GM12878 (cell line): ENCODE results near the gene ATP6V0A4. TPM values are rescaled to one million over a fixed set of nuclear protein-coding genes. Genes with fewer than 3 reads are reported as not detected.

Experiments used
- ATAC-seq: fragments of 200-7000 bp; cut with Tn5 transposase; 3 replicates; pipeline ENCODE4 v1.9.1; 2020; ENCODE audit warnings: mild to moderate bottlenecking, moderate library complexity
- BruUV-seq: library from RNA; stranded (reverse); fragments of 400-500 nt; replicated peaks from 2 replicates; lab custom pipeline; 2021; lab: Mats Ljungman, UMichigan
- CTCF ChIA-PET: fragments of 300-600 bp; sonication (Branson Sonifier 250); formaldehyde crosslinking; extraction: SDS; loops from one replicate; lab custom pipeline; 2021; ENCODE audit warnings: inconsistent platforms; lab: Yijun Ruan, JAX
- POLR2A ChIA-PET: fragments of 350-600 bp; formaldehyde crosslinking; extraction: SDS; loops from one replicate; lab custom pipeline; 2021; ENCODE audit warnings: inconsistent platforms; lab: Charles Lee
- RAD21 ChIA-PET: fragments of 300-600 bp; sonication (Branson Sonifier 250); formaldehyde crosslinking; loops from one replicate; lab custom pipeline; 2023; ENCODE audit warnings: antibody characterized with exemption; ENCODE audit not compliant: unreplicated experiment; lab: Charles Lee
- SMC1A ChIA-PET: fragments of 300-600 bp; sonication (Branson Sonifier 250); formaldehyde crosslinking; loops from one replicate; lab custom pipeline; 2023; ENCODE audit not compliant: unreplicated experiment, uncharacterized antibody; lab: Charles Lee
- DNase-seq: peaks from one replicate; pipeline ENCODE4 v3.0.0-alpha.2; 2011; ENCODE audit warnings: low read depth, low spot score
- FAIRE-seq: peaks from 3 replicates; lab custom pipeline; 2011; peaks lifted over from hg19 to GRCh38; lab: Jason Lieb, UNC
- H2AFZ ChIP-seq: 2 replicates; pipeline ENCODE4 v1.6.0; 2011; ENCODE audit warnings: low read depth, low read length, control low read depth; ENCODE audit not compliant: control insufficient read depth
- H3K27ac ChIP-seq: 2 replicates; pipeline ENCODE4 v1.5.1; 2011; ENCODE audit warnings: control low read depth; ENCODE audit not compliant: control insufficient read depth, insufficient read depth
- H3K27me3 ChIP-seq, 2 experiments: replicated peaks in 1 of 2; 2 replicates each; pipeline versions ENCODE4 v1.6.0 to v1.6.1; 2011; ENCODE audit warnings: low read length in 1 of 2; ENCODE audit not compliant: control insufficient read depth in 2 of 2, insufficient read depth in 2 of 2
- H3K36me3 ChIP-seq, 2 experiments: 2 replicates each; pipeline ENCODE4 v1.5.1; 2011; ENCODE audit warnings: low read length in 1 of 2; ENCODE audit not compliant: control insufficient read depth in 2 of 2, insufficient read depth in 2 of 2
- H3K4me1 ChIP-seq: 2 replicates; pipeline ENCODE4 v1.6.1; 2011; ENCODE audit warnings: mild to moderate bottlenecking, low read length, moderate library complexity, mixed read lengths; ENCODE audit not compliant: control insufficient read depth, insufficient read depth
- H3K4me2 ChIP-seq: 2 replicates; pipeline ENCODE4 v1.6.0; 2011; ENCODE audit warnings: control low read depth; ENCODE audit not compliant: control insufficient read depth, insufficient read depth
- H3K4me3 ChIP-seq: fragments of 200-600 bp; sonication (generic); 2 replicates; pipeline ENCODE4 v1.5.1; 2016
- H3K79me2 ChIP-seq: 2 replicates; pipeline ENCODE4 v1.6.0; 2011; ENCODE audit warnings: low read length; ENCODE audit not compliant: control insufficient read depth, insufficient read depth
- H3K9ac ChIP-seq: 2 replicates; pipeline ENCODE4 v1.8.0; 2011; ENCODE audit warnings: low read length, control low read depth, mixed read lengths; ENCODE audit not compliant: control insufficient read depth, insufficient read depth
- H3K9me3 ChIP-seq: replicated peaks from 3 replicates; pipeline ENCODE4 v1.5.1; 2011; ENCODE audit warnings: mild to moderate bottlenecking, low read length; ENCODE audit not compliant: control insufficient read depth, insufficient read depth
- H4K20me1 ChIP-seq: 2 replicates; pipeline ENCODE4 v1.6.0; 2011; ENCODE audit not compliant: control insufficient read depth, insufficient read depth
- ASH2L ChIP-seq: fragments of 300-600, 200-600 bp; sonication (generic); IDR thresholded peaks from 2 replicates; pipeline ENCODE4 v1.6.1; 2017; ENCODE audit warnings: low read depth, mild to moderate bottlenecking, borderline replicate concordance
- BHLHE40 ChIP-seq, 2 experiments: fragments of 450-650 bp in 1 of 2; IDR thresholded peaks; 2 replicates each; pipeline ENCODE4 v1.6.1; 2011 to 2017; ENCODE audit warnings: low read depth in 2 of 2, borderline replicate concordance in 1 of 2, improper control_type of control experiment in 1 of 2, low read length in 1 of 2, mild to moderate bottlenecking in 1 of 2
- E2F4 ChIP-seq: IDR thresholded peaks from 2 replicates; pipeline ENCODE4 v1.6.1; 2012; ENCODE audit warnings: low read depth, low read length, improper control_type of control experiment
- HDAC6 ChIP-seq: fragments of 200-600 bp; sonication (generic); IDR thresholded peaks from one replicate; pipeline ENCODE4 v1.8.0; 2017; ENCODE audit warnings: antibody characterized with exemption; ENCODE audit not compliant: unreplicated experiment
- IRF4 ChIP-seq: IDR thresholded peaks from 2 replicates; pipeline ENCODE4 v1.6.1; 2011; ENCODE audit warnings: low read depth, low read length
- KLF5 ChIP-seq: fragments of 450-650 bp; IDR thresholded peaks from 2 replicates; pipeline ENCODE4 v1.6.1; 2014; ENCODE audit warnings: mild to moderate bottlenecking; ENCODE audit not compliant: partially characterized antibody
- NRF1 ChIP-seq: conservative IDR thresholded peaks from 2 replicates; pipeline ENCODE4 v1.6.1; 2011; ENCODE audit warnings: mild to moderate bottlenecking, low read depth, low read length, improper control_type of control experiment
- PML ChIP-seq: IDR thresholded peaks from 2 replicates; pipeline ENCODE4 v1.6.1; 2012; ENCODE audit warnings: low read length, inconsistent platforms
- POLR2AphosphoS2 ChIP-seq: IDR thresholded peaks from 2 replicates; pipeline ENCODE4 v1.6.1; 2011; ENCODE audit warnings: low read depth, mild to moderate bottlenecking, low read length, improper control_type of control experiment, moderate library complexity
- RCOR1 ChIP-seq: conservative IDR thresholded peaks from 2 replicates; pipeline ENCODE4 v1.6.1; 2012; ENCODE audit warnings: low read depth, low read length, improper control_type of control experiment
- SRF ChIP-seq, 2 experiments: IDR thresholded peaks; 2 replicates each; pipeline ENCODE4 v1.6.1; 2011; ENCODE audit warnings: low read depth in 2 of 2, low read length in 2 of 2, mild to moderate bottlenecking in 1 of 2, moderate library complexity in 1 of 2
- ZNF687 ChIP-seq: fragments of 450-650 bp; IDR thresholded peaks from 2 replicates; pipeline ENCODE4 v1.6.1; 2017; ENCODE audit warnings: mild to moderate bottlenecking, moderate library complexity
- WGBS: methylation state at CpG from one replicate; pipeline ENCODE4 v1.1.6; 2016; ENCODE audit warnings: low lambda C conversion rate; ENCODE audit not compliant: insufficient replicate concordance, insufficient coverage; ENCODE audit errors: missing lambda C conversion rate; 5-methylcytosine and 5-hydroxymethylcytosine counted together
- in situ Hi-C: fragments of 300-500 bp; cut with MboI; formaldehyde crosslinking; loops from 9 replicates; pipeline ENCODE4 v1.14.3; 2018; ENCODE audit warnings: mixed read lengths
- intact Hi-C: fragments of 100-400 bp; cut with micrococcal nuclease; formaldehyde crosslinking; loops from one replicate; pipeline ENCODE4 v1.14.2; 2022; ENCODE audit not compliant: unreplicated experiment
- polyA plus RNA-seq, 11 experiments: library from polyadenylated mRNA; depleted of rRNA in 4 of 11; unstranded in 6 of 11; stranded (reverse) in 5 of 11; fragments of >200 nt; fragmentation: Nextera tagmentation in 4 of 11; fragmentation: Illumina TruSeq in 1 of 11; extraction: Ambion mirVana in 4 of 11; extraction: Trizol in 1 of 11; gene quantifications; 1 replicate in 1 of 11; 2 replicates in 10 of 11; pipeline versions ENCODE4 v1.2.1 to v1.2.3, GENCODE V29; 2011 to 2016; ENCODE audit warnings: inconsistent platforms in 2 of 11, missing spikeins in 2 of 11, low read depth in 1 of 11
- total RNA-seq, 4 experiments: library from RNA; depleted of rRNA in 3 of 4; stranded (reverse); fragments of >200 nt in 3 of 4; fragmentation: Illumina TruSeq in 1 of 4; extraction: Trizol in 1 of 4; gene quantifications; 2 replicates each; pipeline versions ENCODE4 v1.2.1 to v1.2.3, GENCODE V29; 2013 to 2021

The ATP6V0A4 gene
- total and polyA plus RNA-seq, 10 of the 15 experiments (the other 5 are each of a cell fraction or from before 2014, with no cell fraction given) = not detected

DNA sequence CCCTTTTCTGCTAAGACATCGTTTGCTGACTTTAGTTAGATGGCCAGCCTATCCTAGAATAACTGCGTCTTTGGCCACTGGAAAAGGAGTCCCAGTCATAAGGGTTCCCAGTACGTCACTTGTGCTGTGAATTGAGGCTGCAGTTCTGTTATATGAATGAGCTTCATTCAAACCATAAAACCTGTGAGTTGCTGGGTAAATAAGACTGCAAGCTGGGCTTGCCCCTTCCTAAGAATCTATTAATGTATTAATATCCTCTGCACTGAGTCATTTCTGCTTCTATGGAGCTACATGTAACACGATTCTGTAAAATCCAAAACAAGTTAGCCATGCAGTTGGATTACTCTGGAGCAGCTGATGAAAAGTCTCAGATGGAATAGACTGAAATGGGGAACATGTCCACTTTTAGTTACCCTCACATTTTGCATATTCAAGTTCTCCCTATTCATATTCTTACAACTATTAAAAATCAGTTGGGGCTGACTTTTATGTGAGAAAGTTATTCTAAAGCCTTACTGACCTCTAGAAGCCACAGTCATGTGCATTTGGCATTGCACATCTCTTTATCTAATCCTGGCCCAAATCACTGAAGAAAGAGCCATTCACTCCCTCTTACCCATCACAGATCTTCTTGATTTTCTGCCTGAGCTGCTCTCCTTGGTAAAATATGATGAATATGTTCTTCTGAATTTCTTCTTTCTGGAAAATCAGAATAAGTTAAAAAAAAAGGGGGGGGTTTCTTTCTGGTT, 42.0 kb downstream of the ATP6V0A4 start:
- DNase-seq (no peak), ATAC-seq (no peak), FAIRE-seq (no peak)
- Histone ChIP-seq H3K36me3 (no peaks in the 10 kb centered on the region), H3K4me2 (no peak overlapping the region), H2AFZ (no peak overlapping the region), H3K27ac (no peak overlapping the region), H3K9me3 (no peaks in the 10 kb centered on the region), H3K27me3 (no peaks in the 10 kb centered on the region), H3K9ac (no peak overlapping the region), H3K79me2 (no peaks in the 10 kb centered on the region), H4K20me1 (no peaks in the 10 kb centered on the region), H3K4me1 (no peaks in the 10 kb centered on the region), H3K4me3 (no peak overlapping the region)
- 44% methylated on average over 4 of the region's 4 CpGs for WGBS
- BruUV-seq = no TSS peak
- RAD21 ChIA-PET = no interaction called here
- in situ Hi-C loops = no loop called here
- CTCF ChIA-PET = interaction anchor here (1.1 to 3.2 kb wide), 3 partner anchors 13 to 595 kb away, joined by 3 to 10 read pairs (median 3); no protein-coding TSS in a partner anchor
- TF ChIP-seq ASH2L (no peak), PML (no peak), NRF1 (no peak), KLF5 (no peak), ZNF687 (no peak), IRF4 (no peak), POLR2AphosphoS2 (no peak), E2F4 (no peak), HDAC6 (no peak), SRF (IDR thresholded peaks at IDR 0.05; ENCODE audit: low read depth in 2 of 2, low read length in 2 of 2) (no peak), BHLHE40 (IDR thresholded peaks at IDR 0.05; ENCODE audit: borderline replicate concordance in 1 of 2, low read depth in 2 of 2, low read length in 1 of 2) (no peak), RCOR1 (no peak)
- POLR2A ChIA-PET = no interaction called here
- intact Hi-C loops = no loop called here
- SMC1A ChIA-PET = interaction anchor here (0.6 kb wide), 1 partner anchor 996 kb away, joined by 3 read pairs; no protein-coding TSS in a partner anchor
